GM19328 (cell line): ENCODE results near the gene ARRB2.
"Not testable (repeated sequence)": the region's sequence is repeated elsewhere in the genome, so short reads cannot be mapped to it uniquely, and the experiment has no call there.

Experiments
- ATAC-seq: cut with Tn5 transposase; IDR thresholded peaks from one replicate; pipeline ENCODE4 v1.9.1; 2021; ENCODE audit warnings: mild to moderate bottlenecking, moderate library complexity; ENCODE audit not compliant: unreplicated experiment

Gene ARRB2

GRCh38 chr17:4699401-4700056 is 10.9 kb upstream of the ARRB2 start:
- ATAC-seq = not testable (repeated sequence)

DNA sequence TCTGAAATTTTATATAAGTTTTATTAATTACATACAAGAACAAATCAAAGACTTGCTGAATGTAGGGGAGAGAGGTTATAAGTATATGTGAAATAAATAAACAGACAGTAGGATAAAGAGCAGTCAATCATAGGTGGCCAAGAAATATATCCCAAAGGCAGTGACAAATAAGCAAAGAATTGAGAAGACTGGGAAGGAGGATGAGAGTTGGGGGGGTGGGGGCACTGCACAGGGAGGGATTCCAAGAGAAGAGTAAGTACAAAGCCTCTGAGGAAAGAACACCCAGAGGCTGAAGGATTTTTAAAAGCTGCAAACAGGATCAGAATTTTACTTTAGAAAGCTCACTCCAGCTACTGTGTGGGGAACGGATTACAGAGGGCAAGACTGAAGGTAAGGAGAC is 9.3 kb upstream of the ARRB2 start:
- ATAC-seq = no peak

DNA sequence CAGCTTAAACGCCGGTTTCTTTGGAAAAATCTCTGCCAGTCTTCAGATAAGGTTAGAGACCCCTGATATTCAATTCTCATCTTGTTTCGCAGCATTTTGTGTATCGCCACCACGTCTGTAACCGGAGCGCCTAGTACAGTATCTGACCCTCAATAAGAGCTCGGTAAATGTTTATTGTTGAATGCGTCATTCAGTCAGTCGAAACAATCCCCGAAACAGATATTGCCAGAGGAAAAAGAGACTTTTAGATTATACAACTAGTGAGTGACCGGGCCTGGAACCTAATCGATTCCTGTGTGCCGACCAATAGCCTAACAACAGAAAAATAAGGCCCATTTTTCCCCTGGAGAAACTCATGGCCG is 7.1 kb upstream of the ARRB2 start:
- no peak for ATAC-seq

GRCh38 chr17:4704574-4704907 is 5.9 kb upstream of the ARRB2 start:
- ATAC-seq = not testable (repeated sequence)

- no peak for ATAC-seq
Observed at GRCh38 chr17:4704991-4705390, 5.4 kb upstream of the ARRB2 start.

DNA sequence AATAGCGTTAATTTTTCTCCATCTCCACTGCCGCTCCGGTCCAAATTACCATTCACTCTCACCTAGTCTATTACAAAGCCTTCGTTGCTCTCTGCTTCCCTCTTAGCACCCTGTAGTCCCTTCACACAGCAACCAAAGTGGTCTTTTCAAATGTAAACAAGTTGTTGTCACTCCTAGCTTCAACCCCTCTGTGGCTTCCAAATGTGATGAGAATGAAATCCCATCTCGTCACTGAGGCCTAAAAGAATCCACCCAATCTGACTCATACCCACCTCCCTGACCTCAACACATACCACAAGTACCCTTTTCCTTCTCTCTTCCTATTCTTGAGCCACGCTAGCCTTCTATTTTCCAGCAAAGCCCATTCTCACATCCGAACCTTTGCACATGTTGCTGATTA is 4.3 kb upstream of the ARRB2 start:
- no peak for ATAC-seq

GRCh38 chr17:4708436-4708835 is 2.0 kb upstream of the ARRB2 start:
- no peak for ATAC-seq

- no peak for ATAC-seq
Observed at GRCh38 chr17:4710693-4711634, 532 bp downstream of the ARRB2 start.

- ATAC-seq = no peak
Observed at GRCh38 chr17:4711661-4712181, 1.3 kb downstream of the ARRB2 start.

DNA sequence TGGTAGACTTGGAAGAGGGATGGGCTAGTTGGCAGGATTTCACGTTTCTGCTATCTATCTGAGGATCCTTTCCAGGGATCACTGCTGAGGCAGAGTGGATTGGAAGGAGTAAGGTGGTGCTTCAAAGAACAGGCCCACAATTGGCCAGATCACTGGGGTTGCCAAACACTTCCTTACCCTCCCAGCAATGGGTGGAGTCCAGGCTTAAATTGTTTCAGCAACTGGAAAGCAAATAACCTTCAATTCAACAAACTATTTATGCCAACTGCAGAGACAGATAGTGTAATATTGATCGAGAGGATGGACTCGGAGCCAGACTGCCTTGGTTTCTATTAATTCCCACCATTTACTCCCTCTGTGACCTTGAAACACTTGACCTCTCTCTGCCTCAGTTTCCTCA is 2.1 kb downstream of the ARRB2 start:
- no peak for ATAC-seq

DNA sequence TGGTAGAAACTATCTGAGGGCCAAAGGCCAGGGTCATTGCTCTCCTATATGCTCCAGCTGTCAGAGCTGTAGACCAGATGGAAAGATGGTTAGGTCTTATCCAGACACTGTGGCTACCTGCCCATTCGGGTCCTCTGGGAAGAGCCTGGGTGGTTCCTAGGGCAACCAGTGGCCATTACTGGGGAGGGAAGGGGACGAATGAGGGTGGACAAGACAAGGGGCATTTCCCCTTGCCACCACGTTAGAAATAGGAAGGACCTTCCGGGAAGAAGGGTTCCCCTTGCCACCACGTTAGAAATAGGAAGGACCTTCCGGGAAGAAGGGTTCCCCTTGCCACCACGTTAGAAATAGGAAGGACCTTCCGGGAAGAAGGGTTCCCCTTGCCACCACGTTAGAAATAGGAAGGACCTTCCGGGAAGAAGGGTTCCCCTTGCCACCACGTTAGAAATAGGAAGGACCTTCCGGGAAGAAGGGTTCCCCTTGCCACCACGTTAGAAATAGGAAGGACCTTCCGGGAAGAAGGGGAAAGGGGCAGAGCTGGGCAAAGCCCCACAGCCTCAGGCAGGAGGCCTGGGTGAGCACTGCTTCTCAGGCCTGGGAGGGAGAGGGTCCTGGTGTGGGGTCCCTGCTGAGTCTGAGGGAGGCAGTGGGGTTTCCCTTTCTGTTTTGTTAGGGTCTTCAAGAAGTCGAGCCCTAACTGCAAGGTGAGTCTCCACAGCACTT is 4.1 kb downstream of the ARRB2 start:
- ATAC-seq = not testable (repeated sequence)

DNA sequence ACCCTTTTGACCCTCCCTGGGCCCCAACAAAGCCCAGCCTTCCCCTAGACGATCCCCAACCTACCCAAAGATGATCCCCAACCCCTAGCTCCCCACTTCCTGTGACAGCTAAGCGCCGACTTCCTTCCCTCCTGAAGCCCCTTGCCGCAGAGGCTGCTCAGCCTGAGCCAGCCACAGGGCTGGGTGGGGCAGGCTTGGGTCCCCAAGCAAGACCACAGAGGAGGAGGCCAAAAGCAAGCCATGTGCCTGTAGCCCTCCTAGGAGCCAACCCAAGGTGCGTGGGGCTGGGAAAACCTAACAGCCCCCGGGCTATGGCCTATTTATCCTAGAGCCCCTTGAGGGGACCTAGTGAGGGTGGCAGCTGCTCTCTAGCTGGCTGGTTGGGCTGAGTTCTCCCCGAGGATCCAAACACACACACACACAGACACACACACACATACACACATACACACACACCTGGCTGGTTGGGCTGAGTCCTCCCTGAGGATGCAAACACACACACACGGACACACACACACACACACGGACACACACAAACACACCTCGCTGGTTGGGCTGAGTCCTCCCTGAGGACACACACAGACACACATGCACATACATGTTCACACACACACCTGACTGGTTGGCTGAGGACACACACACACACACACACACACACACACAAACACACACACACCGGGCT is 4.8 kb downstream of the ARRB2 start:
- ATAC-seq = no peak

- ATAC-seq = no peak
Observed at GRCh38 chr17:4716081-4716480, 5.6 kb downstream of the ARRB2 start.

GRCh38 chr17:4717791-4718190 is 7.4 kb downstream of the ARRB2 start:
- ATAC-seq = no peak

DNA sequence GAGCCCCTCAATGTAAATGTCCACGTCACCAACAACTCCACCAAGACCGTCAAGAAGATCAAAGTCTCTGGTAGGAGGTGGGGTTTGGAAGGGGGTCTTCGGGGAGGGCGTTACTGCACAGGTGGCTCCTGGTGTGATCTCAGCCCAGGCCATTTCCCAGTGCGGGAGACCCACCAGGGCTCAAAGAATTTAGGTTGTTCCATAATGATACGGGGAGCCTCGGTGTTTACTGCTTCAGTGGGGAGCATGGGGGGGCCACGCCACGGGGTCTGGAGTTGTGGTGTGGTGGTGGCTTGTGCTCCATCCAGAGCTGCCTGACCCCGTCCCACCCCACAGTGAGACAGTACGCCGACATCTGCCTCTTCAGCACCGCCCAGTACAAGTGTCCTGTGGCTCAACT is 7.8 kb downstream of the ARRB2 start:
- ATAC-seq = no peak

DNA sequence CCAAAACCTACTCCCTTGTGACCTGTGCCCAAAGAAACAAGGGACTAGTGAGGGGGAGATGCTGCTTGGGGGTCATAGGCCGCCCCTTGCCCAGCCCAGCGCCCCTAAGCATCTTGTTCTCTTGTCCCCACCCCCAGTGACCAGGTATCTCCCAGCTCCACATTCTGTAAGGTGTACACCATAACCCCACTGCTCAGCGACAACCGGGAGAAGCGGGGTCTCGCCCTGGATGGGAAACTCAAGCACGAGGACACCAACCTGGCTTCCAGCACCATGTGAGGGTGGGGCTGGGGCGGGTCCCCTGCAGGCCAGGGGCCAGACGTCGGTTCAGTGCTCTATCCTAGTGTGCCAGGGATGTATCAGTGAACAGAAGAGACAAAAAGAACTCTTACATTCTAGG is 8.7 kb downstream of the ARRB2 start:
- ATAC-seq = no peak

GRCh38 chr17:4719684-4720221 is 9.3 kb downstream of the ARRB2 start:
- ATAC-seq = no peak

GRCh38 chr17:4720787-4721186 is 10.4 kb downstream of the ARRB2 start:
- ATAC-seq = no peak

- ATAC-seq = no peak
Observed at GRCh38 chr17:4721203-4722135, 11.0 kb downstream of the ARRB2 start.
